ENCODE results near the gene HTR1B.

- TF ChIP-seq CTCF (conservative IDR thresholded peaks at IDR 0.05 in 1 of 2, IDR thresholded peaks at IDR 0.05 in 1 of 2; ENCODE audit: extremely low read depth in 1 of 2, insufficient read depth in 1 of 2, low read depth in 1 of 2, low read length in 2 of 2) (no peak), EZH2 (IDR thresholded peaks at IDR 0.05; ENCODE audit: borderline replicate concordance, low read length) (no peak)
Measured at GRCh38 chr6:77416839-77417238, 46.5 kb downstream of the HTR1B start.

Measured in mammary epithelial cell (primary cell).